DND-41 (cell line): Measurements from ENCODE around the gene TINCR.

ENCODE experiments used
- ATAC-seq: fragments of 200-7000 bp; cut with Tn5 transposase; 3 replicates; pipeline ENCODE4 v1.9.1; 2021; ENCODE audit warnings: low read depth; ENCODE audit not compliant: insufficient read depth
- DNase-seq: peaks from one replicate; pipeline ENCODE4 v3.0.0-alpha.2; 2020
- H2AFZ ChIP-seq: 2 replicates; pipeline ENCODE4 v1.6.0; 2012; ENCODE audit warnings: low read depth, low read length
- H3K27ac ChIP-seq: 2 replicates; pipeline ENCODE4 v1.5.1; 2012; ENCODE audit warnings: low read length, inconsistent platforms
- H3K27me3 ChIP-seq: fragments of 200-600 bp; sonication (generic); 2 replicates; pipeline ENCODE4 v1.6.0; 2012; ENCODE audit warnings: low read length, mild to moderate bottlenecking, inconsistent platforms; ENCODE audit not compliant: insufficient read depth, poor library complexity
- H3K36me3 ChIP-seq: 2 replicates; pipeline ENCODE4 v1.5.1; 2012; ENCODE audit warnings: low read length, inconsistent platforms; ENCODE audit not compliant: insufficient read depth
- H3K4me1 ChIP-seq: 2 replicates; pipeline ENCODE4 v1.5.1; 2012; ENCODE audit warnings: mild to moderate bottlenecking, low read length; ENCODE audit not compliant: insufficient read depth
- H3K4me2 ChIP-seq: 2 replicates; pipeline ENCODE4 v1.6.0; 2012; ENCODE audit warnings: mild to moderate bottlenecking, moderate library complexity, low read length, inconsistent platforms; ENCODE audit not compliant: insufficient read depth
- H3K4me3 ChIP-seq, 2 experiments: fragments of 200-600 bp in 1 of 2; shearing (Covaris generic) in 1 of 2; 2 replicates each; pipeline ENCODE4 v1.5.1; 2012 to 2016; ENCODE audit warnings: inconsistent platforms in 2 of 2, low read length in 2 of 2, mild to moderate bottlenecking in 2 of 2, low read depth in 1 of 2, moderate library complexity in 1 of 2
- H3K79me2 ChIP-seq: 2 replicates; pipeline ENCODE4 v1.6.0; 2012; ENCODE audit warnings: low read length, inconsistent platforms; ENCODE audit not compliant: insufficient read depth
- H3K9ac ChIP-seq: 2 replicates; pipeline ENCODE4 v1.6.0; 2012; ENCODE audit warnings: low read depth, mild to moderate bottlenecking, inconsistent platforms, low read length, moderate library complexity
- H3K9me3 ChIP-seq: 2 replicates; pipeline ENCODE4 v1.5.1; 2012; ENCODE audit warnings: low read length, moderate library complexity, mild to moderate bottlenecking, inconsistent platforms; ENCODE audit not compliant: insufficient read depth, severe bottlenecking
- H4K20me1 ChIP-seq: 2 replicates; pipeline ENCODE4 v1.6.0; 2012; ENCODE audit warnings: low read length; ENCODE audit not compliant: insufficient read depth
- EZH2 ChIP-seq: IDR thresholded peaks from 3 replicates; pipeline ENCODE4 v1.6.1; 2012; ENCODE audit warnings: borderline replicate concordance, low read depth, mild to moderate bottlenecking, moderate library complexity, low read length, inconsistent platforms; ENCODE audit not compliant: severe bottlenecking
- TF ChIP-seq, protein P1 (sequence below): IDR thresholded peaks from 2 replicates; pipeline ENCODE4 v1.5.1; 2012; ENCODE audit warnings: borderline replicate concordance, low read length, moderate library complexity, mild to moderate bottlenecking; ENCODE audit not compliant: poor library complexity, severe bottlenecking; ENCODE audit errors: extremely low read depth

The TINCR gene

GRCh38 chr19:5512715-5513114 is 55.0 kb downstream of the TINCR start:
- H3K9ac ChIP-seq: no peak overlapping the region
- no peak overlapping the region for H2AFZ ChIP-seq
- no peaks in the 10 kb centered on the region for H4K20me1 ChIP-seq
- DNase-seq (no peak), ATAC-seq (no peak)
- no peak for TF ChIP-seq EZH2
- TF ChIP-seq, protein P1, sequence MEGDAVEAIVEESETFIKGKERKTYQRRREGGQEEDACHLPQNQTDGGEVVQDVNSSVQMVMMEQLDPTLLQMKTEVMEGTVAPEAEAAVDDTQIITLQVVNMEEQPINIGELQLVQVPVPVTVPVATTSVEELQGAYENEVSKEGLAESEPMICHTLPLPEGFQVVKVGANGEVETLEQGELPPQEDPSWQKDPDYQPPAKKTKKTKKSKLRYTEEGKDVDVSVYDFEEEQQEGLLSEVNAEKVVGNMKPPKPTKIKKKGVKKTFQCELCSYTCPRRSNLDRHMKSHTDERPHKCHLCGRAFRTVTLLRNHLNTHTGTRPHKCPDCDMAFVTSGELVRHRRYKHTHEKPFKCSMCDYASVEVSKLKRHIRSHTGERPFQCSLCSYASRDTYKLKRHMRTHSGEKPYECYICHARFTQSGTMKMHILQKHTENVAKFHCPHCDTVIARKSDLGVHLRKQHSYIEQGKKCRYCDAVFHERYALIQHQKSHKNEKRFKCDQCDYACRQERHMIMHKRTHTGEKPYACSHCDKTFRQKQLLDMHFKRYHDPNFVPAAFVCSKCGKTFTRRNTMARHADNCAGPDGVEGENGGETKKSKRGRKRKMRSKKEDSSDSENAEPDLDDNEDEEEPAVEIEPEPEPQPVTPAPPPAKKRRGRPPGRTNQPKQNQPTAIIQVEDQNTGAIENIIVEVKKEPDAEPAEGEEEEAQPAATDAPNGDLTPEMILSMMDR: no peak
- no peak overlapping the region for H3K4me3 ChIP-seq
- no peak overlapping the region for H3K27ac ChIP-seq
- H3K4me1 ChIP-seq: no peaks in the 10 kb centered on the region
- no peak overlapping the region for H3K4me2 ChIP-seq
- peaks cover 8% of the 10 kb centered on the region for H3K9me3 ChIP-seq
- H3K27me3 ChIP-seq: no peaks in the 10 kb centered on the region
- H3K79me2 ChIP-seq: no peaks in the 10 kb centered on the region
- H3K36me3 ChIP-seq: no peaks in the 10 kb centered on the region
